NOMO-1 (cell line): Measurements from ENCODE around the gene CCNQ.

Source experiments
- DNase-seq, 2 experiments: peaks; one replicate each; lab custom pipeline; 2025; ENCODE audit not compliant: unreplicated experiment in 2 of 2; lab: John Stamatoyannopoulos, UW

CCNQ gene

DNA sequence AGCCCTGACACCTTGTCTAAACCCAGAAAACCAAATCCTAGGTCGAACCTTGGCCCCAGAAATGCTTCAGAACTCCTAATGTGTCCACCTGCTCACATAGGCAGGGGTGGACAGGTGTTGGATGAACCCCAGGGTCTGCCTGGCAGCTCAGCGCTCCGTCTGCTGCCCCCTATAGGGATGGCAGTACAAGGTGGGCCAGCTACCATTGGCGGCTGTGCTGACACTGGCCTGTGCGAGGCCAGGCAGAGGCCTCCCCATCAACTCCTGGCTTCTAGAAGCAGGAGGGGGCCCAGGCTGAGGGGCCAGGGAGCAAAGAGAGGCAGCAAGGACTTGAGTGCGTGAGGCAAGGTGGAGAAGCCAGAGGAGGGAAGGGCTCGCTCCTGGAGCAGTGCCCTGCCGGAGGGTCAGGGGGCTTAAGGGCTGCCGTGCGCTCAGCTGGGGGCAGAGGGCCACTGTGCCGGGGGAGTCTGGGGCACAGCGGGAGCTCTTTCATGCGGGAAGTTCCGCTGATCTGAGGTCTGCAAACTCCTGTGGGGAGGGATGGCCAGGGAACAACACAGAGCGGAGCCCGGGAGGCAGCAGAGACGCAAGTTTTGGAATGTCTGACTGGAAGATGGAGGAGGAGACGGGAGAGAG is 20.6 kb downstream of the CCNQ start:
- DNase-seq: no peak

DNA sequence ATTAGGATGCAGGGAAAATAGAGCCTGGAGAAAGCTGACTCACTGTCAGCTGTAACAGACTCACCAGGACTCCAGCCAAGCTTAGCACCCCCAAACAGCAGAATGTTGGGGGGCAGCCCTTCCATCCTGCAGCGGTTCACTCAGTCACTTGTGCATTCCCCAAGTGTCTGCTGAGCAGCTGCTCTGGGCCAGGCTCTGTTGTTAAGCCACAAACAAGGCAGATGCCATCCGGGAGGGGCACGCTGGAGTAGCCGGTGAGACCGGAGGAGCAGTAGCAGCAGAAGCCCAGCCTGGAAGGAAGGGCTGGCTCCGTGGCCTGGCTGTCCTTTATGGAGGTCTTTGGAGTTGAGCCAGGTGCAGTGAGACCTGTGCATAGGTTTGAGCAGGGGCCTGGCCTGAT is 22.0 kb downstream of the CCNQ start:
- no peak for DNase-seq

DNA sequence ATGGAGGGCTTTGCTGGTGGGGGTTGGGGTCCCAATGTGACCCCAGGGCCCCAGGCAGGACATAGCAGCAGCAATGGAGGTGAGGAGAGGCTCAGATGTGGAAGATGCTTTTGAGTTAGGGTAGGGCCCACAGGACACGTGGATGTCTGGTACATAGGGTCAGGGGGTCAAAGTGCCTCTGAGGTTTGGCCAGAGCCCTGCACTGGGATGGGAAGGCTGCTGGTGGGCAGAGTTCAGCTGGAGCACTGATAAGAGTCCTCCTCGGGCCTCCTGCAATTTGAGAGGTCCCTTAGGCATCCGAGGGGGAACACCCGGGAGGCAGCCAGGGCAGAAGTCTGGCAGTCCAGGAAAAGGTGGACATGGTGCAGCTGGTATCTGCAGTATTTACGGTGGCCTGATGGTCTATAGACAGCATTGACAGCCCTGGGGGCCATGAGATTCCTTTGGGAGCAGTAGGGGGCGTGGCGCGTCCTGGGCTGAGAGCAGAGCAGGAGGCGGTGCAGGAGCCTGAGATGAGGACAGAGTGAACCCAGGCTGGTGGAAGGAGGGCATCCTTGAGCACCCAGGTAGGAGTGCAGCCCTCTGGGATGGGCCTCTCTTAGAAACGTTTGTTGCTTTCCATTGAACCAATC is 22.6 kb downstream of the CCNQ start:
- no peak for DNase-seq

DNA sequence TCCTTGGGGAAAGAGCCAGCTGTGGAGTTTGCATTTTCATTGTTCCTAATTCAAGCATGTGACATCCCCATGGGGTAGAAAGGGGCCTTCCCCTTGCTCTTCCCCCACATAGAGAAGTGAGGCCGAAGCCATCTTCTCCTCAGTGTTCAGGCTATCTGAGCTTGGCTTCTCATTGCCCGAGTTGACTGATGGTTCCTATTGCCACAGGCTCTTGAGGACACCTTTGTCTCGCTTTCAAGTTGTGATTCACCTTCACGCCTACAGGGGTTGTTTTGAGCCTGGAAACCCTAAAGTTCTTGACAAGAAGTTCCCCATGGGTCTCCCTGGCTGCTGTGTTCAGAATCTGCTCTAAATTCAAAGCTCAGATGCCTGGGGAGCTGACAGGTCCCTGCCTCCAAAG is 25.0 kb downstream of the CCNQ start:
- no peak for DNase-seq

DNA sequence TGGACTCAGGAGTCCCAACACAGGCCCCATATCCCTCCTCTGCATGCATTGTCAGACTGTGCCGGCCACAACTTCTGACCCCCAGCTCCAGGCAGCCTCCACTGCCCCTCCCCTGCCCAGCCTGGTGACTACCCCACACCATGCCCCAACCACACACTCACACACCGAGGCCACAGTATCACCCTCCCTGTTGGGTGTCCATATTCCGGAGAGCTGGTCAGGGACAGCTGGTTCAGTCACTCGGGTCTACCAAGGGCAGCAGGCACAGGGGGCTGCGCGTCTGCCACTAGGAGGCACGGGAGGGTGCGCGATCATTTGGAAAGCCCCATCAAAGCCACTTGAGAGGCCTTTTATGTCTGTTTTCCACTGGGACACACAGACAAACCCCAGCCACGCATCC is 26.3 kb downstream of the CCNQ start:
- no peak for DNase-seq

DNA sequence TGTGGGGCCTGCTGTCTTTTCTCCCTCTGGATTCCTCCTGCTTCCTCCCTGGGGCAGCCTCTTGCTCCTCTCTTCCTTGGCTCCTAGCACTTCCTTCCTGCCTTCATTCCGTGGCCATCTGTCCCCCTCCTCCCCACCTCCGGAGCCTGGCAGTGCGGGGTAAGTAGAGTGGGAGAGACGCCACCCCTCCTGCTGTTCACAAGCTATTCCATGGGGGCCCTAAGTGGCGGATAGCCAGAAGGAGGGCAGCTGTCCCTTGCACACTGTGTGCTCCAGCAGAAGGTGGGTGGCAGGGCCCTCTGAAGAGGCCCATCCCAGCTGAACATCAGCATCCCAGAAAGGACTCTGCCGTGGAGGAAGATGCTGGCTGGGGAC is 27.4 kb downstream of the CCNQ start:
- no peak for DNase-seq

DNA sequence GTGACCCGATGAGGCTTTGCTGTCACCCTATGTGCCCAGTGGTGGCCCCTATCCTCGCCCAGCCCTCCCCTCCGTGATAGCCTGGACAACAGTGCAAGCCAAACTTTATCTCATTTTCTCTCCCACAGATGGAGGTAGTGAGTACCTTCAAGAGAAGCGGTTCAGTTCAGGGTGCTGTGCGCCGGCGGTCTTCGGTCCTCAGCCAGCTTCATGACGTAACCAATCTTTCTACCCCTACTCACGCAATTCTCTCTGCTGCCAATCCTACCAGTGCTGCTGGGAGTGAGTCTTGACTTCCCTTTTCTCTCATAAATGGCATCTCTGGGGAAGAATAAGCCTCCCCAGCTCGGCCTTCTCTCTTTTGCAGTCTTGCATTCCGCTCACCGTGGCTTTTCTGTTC is 29.5 kb downstream of the CCNQ start:
- peak; percentile 58 to 62 for DNase-seq

DNA sequence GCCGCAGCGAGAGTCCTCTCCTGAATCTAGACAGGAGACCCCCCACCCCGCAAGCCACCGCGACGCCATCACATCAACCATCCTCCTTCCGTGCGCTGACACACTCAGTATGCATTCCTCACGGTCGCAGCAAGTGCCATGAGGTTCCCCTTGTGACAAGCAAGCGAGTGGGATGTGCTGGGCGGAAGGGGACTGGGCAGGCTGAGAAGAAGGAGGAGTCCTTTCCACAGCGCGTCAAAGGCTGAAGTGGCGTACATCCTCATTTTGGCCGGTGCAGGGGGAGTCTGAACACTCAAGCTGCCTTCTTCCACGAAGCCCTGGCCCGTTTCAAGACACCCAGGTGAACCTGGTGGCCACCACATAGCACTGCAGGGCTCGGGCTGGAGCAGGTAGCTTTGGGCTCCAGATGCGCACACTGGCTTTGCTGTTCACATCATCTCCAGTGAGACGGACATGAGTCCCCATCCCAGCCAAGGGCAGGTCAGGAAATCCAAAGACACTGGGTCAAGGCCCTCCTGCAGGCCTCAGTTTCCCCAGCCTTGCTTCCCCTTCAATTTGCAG is 30.4 kb downstream of the CCNQ start:
- DNase-seq: no peak

DNA sequence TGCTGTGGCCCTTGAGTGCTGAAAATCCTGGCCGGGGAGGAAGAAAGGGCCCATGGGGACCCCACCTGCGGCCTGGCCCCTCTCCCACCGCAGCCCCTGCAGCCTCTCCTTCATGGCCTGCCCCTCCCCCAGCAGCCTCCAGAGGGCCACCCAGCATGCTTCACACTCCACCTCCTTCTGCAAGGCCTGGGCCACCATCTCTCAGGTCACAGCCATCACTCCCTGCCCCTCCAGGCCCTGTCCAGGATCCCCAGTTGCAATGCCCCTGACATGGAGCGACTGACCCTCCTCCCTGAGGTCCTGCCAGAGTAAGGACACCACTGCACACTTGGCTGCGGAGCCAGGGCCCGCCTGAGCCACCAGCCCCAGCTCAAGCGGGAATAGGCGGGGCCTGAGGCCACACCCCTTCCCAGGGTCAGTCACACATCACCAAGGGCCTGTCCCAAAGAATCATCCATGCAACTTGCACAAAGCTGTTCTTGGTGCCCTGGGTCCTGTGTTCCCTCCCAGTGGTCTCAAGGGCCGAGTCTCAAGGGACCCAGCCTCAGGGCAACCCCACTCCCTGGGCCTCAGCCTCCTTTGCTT is 32.9 kb downstream of the CCNQ start:
- DNase-seq: no peak

DNA sequence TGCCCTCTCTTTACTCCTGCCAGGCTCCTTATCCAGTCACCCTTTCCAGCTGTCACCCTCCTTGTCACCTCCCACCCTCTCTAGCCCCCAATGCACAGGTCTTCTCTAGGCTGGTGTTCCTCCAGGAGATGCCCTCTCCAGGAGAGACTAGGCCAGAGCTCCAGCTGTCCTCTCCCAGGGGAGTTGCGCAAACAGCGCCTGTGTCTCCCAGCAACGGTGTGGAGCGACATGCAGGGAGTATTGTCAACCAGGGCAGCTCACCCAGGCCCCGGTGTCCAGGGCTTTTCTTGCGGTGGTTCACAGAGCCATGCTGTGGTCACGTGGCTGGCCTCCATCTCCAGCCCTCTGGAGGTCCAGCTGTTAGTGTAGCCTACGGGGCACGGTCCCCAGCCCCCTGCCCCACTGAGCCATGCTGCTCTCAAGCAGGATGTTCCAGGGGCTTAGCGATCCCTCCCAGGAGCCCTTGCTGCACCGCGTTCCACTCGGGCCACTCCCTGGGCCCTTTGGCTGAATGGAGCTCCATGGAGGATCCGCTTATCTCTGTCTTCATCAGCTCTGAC is 34.8 kb downstream of the CCNQ start:
- DNase-seq: no peak

DNA sequence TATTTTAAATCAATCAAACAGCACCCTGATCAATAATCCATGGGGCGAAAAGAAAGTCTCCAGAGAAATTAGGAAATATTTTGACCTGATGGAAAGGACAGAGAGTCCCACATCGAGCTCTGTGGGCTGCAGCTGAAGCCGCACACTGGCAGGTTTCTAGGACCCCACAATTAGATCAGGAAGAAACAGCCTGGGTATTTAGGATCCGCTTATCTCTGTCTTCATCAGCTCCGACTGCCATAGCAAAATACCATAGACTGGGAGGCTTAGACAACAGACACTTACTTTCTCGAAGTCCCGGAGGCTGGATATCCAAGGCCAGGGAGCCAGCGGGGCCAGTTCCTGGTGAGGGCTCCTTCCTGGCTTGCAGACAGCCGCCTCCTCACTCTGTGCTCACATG is 36.4 kb downstream of the CCNQ start:
- no peak for DNase-seq

DNA sequence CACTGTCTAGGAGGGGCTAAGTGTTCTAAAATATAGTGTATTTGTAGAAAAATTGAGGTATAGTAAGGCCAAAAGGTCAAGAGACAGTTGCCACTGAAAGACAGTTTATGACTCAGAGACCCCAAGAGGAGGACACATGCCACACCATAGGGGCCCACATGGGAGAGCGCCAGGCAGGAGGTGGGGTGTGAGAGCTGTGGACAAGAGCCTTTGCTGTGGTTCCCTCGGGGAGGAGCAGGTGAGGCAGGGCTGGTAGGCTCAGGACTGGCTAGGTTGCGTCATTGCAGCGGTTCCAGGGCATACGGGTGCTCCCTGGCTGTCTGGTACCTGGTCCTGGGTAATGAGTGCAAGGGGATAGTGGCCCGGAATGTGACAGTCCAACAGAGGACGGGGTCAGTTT is 37.6 kb downstream of the CCNQ start:
- no peak for DNase-seq

DNA sequence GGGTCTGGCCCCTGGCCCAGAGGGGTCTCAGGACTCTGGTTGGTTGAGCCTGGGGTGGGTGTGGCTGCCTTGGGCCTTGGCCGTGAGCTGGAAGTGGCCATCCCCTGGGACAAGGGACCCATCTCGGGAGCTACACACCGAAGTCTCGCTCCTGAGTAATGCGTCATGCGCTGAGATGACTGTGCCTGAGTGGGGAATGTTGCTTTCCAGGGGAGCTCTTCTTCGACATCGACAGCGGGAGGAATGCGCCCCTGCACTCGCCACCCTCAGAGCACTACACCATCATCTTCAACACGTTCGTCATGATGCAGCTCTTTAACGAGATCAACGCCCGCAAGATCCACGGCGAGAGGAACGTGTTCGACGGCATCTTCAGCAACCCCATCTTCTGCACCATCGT is 38.5 kb downstream of the CCNQ start:
- DNase-seq: no peak

DNA sequence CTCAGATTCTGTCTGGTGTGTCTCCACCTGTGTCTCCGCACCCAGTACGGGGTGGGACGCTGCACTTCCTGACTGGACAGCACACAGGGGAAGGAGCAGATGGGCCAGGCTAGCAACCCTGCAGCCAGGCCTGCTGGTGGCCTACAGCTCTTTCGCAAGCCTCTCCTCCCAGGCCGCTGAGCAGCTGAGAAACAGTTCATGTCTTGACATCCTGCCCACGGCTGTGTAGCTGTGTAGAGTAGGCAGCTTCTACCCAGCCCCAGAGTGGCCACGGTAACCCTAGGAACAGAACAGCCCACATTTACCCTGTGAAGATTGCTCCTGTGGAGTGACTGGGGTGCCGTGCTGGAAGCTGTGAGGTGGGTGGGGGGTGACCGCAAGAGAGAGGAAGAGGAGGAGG is 38.9 kb downstream of the CCNQ start:
- peak; percentile 7 to 21 for DNase-seq

DNA sequence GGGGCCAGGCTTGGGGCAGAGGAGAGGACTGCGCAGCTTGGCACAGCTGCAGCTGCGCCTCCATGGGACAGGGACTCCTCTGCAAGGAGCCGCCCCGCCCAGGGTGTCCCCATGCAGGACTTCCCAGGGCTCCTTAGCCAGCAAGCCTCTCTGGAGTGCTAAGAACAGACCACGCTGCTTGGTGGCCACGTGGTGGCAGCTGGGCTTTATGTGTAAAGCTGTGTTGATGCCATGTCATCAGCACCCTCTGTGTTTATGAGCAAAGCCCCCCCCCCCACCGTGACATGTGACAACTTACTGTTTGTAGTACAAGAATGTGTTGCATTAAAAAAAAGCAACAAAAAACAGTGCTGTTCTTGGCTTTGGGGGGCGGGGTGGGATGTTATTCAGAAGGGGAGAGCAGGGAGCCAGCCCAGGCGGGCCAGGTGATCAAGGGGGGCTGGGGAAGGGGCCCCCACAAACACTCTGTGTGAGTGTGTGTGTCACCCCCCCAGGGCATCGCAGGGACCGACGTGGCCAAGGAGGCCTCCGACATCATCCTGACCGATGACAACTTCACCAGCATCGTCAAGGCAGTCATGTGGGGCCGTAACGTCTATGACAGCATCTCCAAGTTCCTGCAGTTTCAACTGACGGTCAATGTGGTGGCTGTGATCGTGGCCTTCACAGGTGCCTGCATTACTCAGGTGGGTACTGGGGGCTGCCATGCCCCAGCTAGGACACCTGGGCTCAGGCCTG is 41.2 kb downstream of the CCNQ start:
- no peak for DNase-seq

DNA sequence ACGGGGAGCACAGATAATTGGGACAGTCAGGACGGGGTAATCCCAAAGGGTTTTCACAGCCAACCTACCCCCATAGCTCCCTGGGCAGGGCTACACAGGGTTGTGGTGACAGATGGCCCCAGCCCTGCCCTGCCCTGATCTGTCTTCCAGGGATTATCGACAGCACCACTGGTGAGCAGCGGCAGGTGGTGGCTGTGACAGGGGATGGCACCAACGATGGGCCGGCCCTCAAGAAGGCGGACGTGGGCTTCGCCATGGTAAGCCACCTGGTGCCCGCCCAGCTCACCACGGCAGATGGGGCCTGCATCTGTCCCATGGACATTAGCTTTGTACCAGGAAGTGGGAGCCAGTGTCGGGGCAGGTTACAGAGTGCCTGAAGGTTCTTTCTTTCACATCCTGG is 42.2 kb downstream of the CCNQ start:
- no peak for DNase-seq

DNA sequence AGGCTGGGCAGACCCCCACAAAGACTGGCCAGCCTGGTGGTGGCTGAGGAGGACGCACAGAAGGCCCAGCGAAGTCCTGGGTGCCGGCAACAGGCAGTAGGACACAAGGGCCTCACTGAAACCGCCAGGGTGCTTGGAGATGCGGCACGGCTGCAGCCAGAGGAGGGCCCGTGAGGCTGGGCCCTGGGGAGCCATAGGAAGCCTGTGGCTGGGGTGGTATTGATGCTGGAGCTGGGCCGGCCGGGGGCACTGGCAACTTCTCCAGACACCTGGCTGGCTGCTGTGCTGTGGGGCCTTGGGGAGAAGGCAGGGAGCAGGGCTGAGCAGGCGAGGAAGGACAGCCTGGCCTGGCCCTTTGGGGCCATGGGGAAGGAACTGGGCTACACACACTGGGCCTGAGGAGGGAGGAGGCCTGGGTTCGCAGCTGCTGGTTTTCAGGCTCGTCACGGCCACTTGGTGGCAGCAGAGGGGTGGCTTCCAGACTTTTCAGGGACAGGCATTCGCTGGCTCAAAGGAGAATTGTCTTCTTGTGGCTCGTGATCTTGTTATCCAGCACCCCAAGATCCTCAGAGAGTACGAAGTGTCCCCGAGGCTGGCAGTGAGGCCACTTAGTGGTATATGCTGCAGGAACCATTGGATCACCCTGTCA is 44.3 kb downstream of the CCNQ start:
- peak; percentile 22 to 44 for DNase-seq

DNA sequence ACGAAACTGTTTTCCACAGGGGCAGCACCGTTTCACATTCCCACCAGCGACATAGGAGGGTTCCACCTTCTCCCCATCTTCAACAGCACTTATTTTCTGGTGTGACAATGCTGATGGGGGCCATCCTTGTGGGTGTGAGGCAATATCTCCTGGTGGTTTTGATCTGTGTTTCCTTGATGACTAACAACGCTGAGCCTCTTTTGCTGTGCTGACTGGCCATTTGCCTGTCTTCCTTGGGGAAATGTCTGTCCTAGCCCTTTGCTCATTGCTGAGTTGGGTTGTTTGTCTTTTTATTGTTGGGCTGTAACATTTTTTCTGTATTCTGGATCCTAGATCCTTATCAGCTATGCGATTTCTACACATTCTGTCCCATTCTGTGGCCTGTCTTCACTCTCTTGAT is 47.8 kb downstream of the CCNQ start:
- peak in 1 of 2 experiments; percentile 6 for DNase-seq

DNA sequence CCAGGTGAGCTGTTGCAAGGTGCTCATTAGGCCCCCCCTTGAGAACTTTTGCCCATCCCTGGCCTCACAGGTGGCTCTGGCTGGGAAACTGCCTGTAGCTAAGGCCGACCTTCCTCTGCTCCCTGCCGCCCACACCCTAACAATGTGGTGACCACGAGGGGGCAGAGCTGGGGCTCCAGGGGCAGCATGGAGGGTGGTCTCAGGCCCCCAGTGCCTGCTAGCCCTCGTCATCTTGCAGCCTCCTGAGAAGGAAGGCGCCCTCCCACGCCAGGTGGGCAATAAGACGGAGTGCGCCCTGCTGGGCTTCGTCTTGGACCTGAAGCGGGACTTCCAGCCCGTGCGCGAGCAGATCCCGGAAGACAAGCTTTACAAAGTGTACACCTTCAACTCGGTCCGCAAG is 49.1 kb downstream of the CCNQ start:
- no peak for DNase-seq

DNA sequence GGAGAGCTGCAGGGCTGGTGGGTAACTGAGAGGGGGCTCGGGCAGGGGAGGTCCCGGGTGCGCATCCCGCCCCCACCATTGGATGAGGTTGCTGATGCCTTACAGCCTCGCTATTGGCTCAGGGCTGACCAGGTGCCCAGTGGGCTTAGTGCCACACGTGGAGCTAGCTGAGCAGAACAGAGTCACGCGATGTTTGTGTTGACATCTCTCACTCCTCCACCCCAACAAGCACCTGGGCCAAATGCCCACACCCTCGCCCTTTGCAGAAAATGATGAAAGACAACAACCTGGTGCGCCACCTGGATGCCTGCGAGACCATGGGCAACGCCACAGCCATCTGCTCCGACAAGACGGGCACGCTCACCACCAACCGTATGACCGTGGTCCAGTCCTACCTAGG is 49.7 kb downstream of the CCNQ start:
- no peak for DNase-seq

DNA sequence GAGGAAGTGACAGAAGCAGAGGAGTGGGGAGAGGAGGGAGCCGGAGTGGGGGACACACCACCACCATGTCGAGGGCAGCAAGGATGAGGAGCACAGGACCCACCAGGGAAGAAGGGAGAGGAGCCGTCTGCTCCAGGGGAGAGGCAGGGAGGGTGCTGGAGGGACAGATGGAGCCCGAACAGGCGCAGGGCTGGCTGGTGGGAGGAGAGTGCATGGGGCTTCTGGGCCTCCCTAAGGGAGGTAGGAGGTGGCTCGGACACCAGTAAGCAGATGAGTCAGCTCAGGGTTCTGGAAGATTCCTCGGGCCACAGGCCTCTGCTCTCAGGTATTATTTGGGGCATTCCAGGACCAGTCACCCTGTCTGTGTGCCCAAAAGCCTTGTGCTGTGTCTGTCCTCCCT is 51.7 kb downstream of the CCNQ start:
- DNase-seq: no peak
